NCI-H2107 (cell line): ENCODE measurements around the gene PPTC7.
A peak's percentile ranks its signal among the peaks of the same experiment; 100 is the strongest.
"Not testable (repeated sequence)": the region's sequence is repeated elsewhere in the genome, so short reads cannot be mapped to it uniquely, and the experiment has no call there.

ENCODE experiments used
- DNase-seq: peaks from one replicate; lab custom pipeline; 2025; lab: John Stamatoyannopoulos, UW

Gene PPTC7

GRCh38 chr12:110585231-110585799 is 2.2 kb upstream of the PPTC7 start:
- no peak for DNase-seq

DNA sequence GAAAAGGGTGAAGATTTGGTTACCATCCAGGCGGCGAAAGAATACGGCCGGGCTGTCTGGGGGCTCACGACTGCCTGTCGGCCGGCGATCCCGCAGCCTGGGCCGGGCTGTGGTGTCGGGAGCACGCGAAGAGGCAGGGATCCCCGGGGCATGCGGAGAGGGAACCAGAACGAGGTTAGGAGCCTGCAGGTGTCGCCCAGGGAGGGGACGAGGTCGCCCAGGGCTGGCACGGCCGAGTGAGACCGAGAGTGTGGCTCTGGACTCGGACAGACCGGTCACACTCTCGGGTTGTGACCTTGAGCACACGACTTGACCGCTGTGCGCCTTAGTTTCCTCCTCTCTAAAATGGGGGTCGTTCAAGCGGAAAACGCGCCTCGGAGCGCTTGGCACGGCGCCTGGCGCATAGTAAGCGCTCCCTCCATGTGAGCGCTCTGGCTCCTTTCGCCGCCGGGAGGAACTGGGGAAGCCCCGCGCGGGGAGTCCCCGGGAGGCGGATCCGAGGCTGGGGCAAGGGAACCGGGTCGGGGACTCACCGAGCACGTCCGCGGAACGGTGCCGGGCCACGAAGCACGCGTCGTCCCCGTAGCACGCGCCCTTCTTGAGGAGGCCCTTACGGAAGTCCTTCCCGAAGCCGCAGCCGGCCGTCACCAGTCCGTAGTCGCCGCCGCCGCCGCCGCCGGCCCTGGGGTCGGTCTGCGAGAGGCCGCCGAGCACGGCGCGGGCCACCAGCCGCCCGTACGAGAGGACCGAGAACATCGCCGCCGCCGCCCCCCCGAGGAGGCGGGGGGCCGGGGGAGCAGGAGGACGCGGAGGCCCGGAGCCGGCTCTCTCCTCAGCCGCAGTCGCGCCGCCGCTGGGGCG is 612 bp downstream of the PPTC7 start:
- DNase-seq, result no peak

GRCh38 chr12:110581931-110582275 is 1.2 kb downstream of the PPTC7 start:
- DNase-seq, result no peak

DNA sequence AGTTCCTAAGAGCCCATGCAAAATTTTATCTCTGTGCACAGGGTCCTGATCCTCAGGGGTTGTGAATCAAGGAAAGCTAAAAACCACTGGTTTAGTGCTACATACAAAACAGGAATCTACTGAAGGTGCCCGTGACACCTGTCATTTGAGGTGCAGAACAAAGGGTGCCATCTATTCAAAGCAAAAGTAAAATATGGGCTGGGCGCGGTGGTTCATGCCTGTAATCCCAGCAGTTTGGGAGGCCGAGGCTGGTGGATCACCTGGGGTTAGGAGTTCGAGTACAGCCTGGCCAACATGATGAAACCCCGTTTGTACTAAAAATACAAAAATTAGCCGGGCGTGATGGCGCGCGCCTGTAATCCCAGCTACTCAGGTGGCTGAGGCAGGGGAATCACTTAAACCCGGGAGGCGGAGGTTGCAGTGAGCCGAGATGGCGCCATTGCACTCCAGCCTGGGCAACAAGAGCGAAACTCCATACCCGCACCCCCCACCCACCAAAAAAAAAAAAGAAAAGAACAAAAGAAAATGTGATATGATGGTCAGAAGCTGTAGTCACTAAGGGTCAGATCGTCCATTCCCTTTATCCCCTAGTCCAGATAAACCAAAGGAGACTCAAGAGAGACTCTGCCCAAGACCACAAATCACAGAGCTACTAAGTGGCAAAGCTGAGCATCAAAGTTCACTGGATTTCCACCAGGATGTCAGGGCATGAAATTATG is 3.4 kb downstream of the PPTC7 start:
- no peak for DNase-seq

- DNase-seq, result no peak
Measured at GRCh38 chr12:110578694-110579534, 4.2 kb downstream of the PPTC7 start.

DNA sequence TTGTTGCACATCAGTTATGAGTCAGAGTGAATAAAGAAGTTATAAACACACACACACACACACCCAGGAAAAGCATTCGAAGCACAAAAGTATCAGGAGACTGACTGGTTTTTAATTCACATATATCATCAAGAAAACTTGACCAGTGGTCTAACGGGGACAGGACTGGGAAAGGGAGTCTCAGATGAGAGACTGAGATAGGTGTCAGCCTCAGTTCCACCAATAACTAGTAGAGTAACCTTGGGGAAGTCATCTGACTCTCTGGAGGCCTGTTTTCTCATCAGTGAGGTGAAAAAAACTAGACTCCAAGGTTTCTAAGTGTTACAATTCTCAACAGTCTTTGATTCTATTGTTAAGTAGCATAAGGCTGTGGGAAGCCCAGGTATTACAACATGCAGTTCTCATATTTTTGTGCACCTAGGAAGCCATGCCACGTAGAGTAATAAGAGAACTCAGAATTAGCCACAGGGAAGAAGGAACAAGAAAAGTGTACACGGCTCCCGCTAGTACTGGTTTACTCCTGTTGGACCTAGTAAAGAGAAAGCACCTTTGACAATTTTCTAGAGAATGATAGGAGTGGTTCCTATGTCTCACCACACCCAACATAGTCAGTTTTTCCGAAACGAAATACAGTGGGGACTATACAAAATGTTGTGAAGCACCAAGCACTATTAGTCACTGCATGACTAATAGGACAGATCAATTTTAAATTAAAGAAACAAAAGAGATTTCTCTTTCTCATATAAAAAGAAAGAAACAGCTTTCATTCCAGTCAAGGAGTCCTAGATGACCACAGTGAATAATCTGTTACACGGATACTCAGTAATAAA is 5.0 kb downstream of the PPTC7 start:
- DNase-seq, result peak; percentile 38

- DNase-seq, result no peak
Measured at GRCh38 chr12:110576504-110576903, 6.6 kb downstream of the PPTC7 start.

- no peak for DNase-seq
Measured at GRCh38 chr12:110575326-110575725, 7.8 kb downstream of the PPTC7 start.

- not testable (repeated sequence) for DNase-seq
Measured at GRCh38 chr12:110574717-110575230, 8.3 kb downstream of the PPTC7 start.

DNA sequence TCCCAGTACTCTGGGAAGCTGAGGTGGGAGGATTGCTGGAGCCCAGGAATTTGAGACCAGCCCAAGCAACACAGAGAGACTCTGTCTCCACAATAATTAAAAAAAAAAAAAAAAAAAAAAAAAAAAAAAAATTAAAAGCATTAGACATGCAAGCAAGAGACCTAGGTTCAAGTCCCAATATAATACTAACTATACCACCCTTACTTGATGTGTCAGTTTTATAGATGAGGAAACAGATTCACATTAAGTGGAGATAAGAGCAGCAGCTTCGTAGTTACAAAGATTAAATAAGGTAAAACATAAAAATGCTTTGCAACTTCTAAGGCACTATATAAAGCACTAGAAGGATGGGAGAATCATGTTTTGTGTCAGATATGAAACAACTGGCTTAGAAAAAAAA is 9.1 kb downstream of the PPTC7 start:
- no peak for DNase-seq

DNA sequence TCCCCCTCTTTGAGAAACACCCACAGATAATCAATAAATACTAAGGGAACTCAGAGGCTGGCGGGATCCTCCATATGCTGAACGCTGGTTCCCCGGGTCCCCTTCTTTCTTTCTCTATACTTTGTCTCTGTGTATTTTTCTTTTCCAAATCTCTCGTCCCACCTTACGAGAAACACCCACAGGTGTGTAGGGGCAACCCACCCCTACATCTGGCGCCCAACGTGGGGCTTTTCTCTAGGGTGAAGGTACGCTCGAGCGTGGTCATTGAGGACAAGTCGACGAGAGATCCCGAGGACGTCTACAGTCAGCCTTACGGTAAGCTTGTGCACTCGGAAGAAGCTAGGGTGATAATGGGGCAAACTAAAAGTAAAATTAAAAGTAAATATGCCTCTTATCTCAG is 12.3 kb downstream of the PPTC7 start:
- DNase-seq, result not testable (repeated sequence)

GRCh38 chr12:110569838-110570237 is 13.3 kb downstream of the PPTC7 start:
- not testable (repeated sequence) for DNase-seq

DNA sequence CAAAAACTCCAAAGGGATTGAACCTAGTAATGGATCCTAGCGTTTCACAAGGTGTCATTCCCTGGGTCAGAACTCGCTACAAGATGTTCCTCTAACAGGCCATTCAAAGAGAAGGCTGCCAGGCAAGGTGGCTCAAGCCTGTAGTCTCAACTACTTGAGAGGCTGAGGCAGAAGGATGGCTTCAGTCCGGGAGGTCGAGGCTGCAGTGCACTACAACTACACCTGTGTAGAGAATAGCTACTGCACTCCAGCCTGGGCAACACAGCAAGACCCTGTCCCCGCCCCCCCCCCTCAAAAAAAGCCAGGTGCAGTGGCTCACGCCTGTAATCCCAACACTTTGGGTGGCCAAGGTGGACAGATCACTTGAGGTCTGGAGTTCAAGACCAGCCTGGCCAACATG is 14.4 kb downstream of the PPTC7 start:
- DNase-seq, result no peak

DNA sequence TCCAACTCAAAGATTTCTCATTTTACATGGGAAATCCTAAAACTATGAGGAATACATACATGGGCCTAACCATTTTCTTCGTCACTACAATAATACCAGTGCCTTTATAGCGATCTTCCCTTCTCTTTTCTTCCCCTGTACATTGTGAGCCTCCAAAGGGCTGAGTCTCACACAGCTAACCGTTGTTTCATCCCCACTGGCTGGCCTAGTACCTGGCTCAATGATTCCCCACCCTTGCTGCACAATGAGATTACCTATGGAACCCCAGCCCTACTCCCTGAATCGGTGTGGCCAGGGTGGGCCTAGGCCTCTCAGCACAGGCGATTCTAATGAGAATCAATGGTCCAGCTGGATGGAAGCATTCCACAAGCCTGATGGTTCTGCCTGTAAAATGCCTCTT is 16.1 kb downstream of the PPTC7 start:
- no peak for DNase-seq

GRCh38 chr12:110565894-110566871 is 16.9 kb downstream of the PPTC7 start:
- no peak for DNase-seq

- no peak for DNase-seq
Measured at GRCh38 chr12:110564471-110564991, 18.6 kb downstream of the PPTC7 start.

DNA sequence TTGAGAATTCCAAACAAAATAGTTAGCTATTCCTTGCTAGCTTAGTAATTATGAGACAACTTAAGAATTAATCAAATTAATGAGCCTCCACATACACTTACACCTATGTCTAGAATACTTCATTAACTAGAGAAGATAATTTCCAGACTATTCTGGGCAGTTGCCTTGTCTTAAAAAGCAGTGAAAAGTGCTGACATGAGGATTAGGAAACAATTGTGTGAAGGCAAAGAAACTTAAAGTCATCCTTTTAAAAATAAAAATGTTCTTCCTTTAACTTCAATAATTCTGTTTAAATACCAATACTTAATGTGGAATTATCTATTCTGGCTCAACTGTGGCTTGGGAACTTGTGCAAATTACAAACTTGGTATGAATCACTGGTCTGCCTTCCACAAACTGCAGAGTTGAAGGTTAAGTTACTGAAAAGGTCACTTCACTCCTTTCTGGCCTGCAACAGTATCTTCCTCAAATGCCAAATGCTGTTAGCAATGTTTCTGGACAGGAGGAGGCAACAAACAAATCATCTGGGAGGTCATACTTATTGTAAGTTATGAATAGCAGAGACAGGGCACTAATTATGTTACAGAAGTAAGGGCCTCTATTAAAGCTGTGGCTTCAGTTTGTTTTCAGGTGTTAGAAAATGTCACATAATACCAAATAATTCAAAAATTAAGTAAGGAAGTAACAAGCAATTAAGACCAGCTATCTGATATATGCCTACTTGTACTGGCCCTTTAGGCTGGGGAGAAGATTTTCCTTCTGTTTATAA is 19.2 kb downstream of the PPTC7 start:
- no peak for DNase-seq

GRCh38 chr12:110562386-110562785 is 20.7 kb downstream of the PPTC7 start:
- not testable (repeated sequence) for DNase-seq
